Measurements from ENCODE around the gene GARIN5B. TPM values are rescaled to one million over a fixed set of nuclear protein-coding genes. Genes with fewer than 3 reads are reported as not detected.

The GARIN5B gene
- polyA plus RNA-seq, 4 donors: 0.13 to 0.31 (median 0.17) TPM

DNA sequence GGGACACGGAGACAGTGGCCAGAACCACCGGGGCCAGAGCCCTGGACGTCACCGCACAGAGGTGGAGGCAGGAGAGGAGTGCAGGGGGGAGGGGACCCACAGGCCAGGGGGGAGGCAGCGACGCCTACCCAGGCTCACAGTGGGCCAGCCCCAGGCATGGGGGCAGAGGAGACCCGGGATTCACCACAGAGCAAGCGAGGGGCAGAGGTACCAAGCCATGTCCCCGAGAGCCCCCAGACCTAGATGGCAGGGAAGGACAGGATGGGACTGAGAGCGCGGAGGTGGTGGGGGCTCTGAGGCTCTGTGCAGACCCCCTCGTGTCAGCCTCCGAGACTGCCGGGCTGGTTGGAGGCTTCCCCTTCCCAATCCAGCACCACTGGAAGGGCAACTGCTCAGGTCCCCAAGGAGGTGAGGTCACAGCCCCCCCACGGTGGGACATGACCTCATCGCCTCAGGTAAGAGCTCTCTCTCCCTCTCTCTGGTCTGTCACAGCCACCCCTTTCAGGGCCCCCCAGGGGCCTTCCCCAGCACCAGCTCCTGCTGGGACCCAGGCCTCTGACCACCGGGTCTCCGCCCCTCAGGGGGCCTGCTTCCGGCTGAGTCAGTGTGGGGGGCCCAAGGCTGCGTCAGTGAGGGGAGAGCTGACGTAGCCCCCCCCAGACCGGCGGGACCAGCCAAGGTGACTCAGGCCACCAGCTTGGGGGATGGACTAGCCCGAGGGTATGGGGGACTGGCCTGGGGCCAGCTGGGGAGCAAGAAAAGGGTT is 9.4 kb upstream of the GARIN5B start:
- DNase-seq (ENCODE audit: low read depth in 4 of 4, low spot score in 3 of 4): no peak

- no peak for DNase-seq (ENCODE audit: low read depth in 4 of 4, low spot score in 3 of 4)
Measured at GRCh38 chr19:55370305-55370988, 7.4 kb upstream of the GARIN5B start, which contains the start of gene IL11. Gene IL11 (minus strand): TSS chr19:55370463. CDS start chr19:55370310, 153 bp downstream.

- DNase-seq (ENCODE audit: low read depth in 4 of 4, low spot score in 3 of 4): no peak
Measured at GRCh38 chr19:55369653-55370304, 6.7 kb upstream of the GARIN5B start.

DNA sequence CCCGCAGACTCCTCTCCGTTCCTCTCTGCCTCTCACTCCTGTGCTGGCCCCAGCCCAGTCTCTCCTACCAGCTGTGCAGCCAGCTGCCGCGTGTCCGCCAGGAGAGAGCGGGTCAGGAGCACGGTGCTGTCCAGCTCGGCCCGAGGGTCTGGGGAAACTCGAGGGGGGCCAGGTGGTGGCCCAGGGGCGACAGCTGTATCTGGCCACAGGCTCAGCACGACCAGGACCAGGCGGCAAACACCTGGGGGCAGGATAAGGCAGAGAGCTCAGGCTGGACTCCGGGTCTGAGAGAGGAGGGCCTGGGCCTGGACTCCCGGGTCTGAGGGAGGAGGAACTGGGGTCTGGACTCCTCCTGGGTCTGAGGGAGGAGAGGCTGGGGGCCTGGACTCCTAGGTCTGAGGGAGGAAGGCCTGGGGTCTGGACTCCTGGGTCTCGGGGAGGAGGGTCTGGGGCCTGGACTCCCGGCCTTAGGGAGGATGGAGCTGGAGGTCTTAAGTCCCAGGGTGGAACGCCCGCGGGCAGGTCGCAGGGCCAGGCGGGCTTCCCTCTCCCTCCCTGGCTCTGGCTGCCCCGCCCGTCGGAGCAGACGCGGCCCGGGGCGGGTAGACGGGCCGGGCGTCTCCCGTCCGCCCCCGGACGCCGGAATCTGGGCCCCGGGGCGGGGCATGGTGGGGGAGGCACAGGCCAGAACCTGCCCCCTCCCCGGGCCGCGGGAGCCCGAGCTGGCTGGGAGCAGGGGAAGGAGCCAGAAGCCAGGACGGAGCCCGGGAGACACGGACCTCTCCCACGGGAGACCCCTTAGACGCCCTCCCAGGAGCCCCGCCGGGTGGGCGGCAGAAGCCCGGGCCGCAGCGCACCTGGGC is 5.9 kb upstream of the GARIN5B start:
- no peak for DNase-seq (ENCODE audit: low read depth in 4 of 4, low spot score in 3 of 4)

- no peak for DNase-seq (ENCODE audit: low read depth in 4 of 4, low spot score in 3 of 4)
Measured at GRCh38 chr19:55368106-55368505, 5.0 kb upstream of the GARIN5B start.

- no peak for DNase-seq (ENCODE audit: low read depth in 4 of 4, low spot score in 3 of 4)
Measured at GRCh38 chr19:55366790-55367189, 3.7 kb upstream of the GARIN5B start.

DNA sequence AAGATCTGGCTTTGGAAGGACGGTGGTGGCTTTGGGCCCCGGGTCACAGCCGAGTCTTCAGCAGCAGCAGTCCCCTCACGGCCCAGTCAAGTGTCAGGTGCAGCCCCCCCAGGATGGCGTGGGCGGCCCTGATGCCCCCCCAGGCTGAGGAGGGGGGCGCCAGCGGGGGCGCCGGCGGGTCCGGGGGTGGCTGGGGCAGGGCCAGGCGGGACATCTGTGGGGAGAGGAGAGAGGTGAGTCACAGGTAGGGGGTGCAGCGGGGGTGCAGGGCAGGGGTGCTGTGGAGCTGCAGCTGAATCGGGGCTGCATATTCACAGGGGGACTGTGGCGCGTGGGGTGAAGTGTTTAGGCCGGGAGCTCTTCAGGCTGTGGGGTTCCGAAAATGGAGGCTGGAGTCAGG is 2.9 kb upstream of the GARIN5B start:
- no peak for DNase-seq (ENCODE audit: low read depth in 4 of 4, low spot score in 3 of 4)

DNA sequence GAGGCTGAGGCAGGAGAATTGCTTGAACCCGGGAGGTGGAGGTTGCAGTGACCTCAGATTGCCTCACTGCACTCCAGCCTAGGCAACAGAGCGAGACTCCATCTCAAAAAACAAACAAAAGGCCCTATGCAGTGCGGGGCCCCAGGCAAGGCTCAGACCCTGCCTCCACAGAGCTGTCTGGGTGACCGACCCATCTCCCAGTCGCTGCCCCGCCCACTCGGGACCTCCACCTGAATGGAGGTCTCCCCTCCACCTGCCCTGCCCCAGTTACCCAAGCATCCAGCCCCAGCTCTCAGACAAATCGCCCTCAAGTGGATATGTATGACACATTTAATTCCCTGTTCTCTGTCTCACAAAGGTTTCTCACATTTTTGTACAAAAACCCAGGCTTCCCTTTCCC is 2.2 kb upstream of the GARIN5B start:
- no peak for DNase-seq (ENCODE audit: low read depth in 4 of 4, low spot score in 3 of 4)

DNA sequence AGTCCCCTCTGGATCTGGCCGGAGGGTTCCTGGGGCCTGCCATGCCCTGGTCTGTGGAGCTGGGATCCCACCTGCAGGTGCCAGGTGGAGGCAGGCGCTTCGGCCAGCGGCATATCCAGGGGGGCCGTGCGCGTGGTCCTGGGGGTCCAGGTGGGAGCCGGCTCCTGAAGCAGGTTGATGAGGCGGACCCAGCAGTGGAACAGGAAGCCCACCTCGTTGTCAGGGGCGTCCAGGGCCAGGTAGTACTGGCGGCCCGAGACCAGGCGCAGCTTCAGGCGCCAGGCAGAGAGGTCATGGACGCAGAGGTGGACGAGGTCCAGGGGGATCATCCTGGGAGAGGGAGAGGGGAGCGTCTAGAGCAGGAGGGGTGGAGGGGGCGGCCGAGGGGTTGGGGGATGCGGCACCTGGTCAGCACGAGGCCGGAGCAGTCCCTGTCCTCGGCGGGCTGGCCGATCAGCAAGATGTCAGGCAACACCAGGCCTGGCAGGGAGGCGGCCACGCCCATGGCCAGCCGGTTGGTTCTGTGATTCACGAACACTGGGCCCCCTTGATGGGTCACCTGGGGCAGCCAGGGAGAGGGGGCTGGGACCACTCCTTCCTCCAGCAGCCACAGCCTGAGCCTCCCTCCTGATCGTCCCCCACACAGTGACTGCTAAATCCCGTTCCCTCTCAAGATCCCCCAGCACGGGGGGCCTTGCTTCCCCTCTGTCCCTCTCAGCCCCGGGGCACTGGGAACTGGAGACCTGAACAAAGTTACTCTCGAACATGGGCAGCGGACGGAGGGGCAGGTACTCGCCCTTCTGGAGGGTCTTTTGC is 678 bp downstream of the GARIN5B start:
- DNase-seq (ENCODE audit: low read depth in 4 of 4, low spot score in 3 of 4): no peak

- DNase-seq (ENCODE audit: low read depth in 4 of 4, low spot score in 3 of 4): no peak
Measured at GRCh38 chr19:55360902-55361301, 2.2 kb downstream of the GARIN5B start.

DNA sequence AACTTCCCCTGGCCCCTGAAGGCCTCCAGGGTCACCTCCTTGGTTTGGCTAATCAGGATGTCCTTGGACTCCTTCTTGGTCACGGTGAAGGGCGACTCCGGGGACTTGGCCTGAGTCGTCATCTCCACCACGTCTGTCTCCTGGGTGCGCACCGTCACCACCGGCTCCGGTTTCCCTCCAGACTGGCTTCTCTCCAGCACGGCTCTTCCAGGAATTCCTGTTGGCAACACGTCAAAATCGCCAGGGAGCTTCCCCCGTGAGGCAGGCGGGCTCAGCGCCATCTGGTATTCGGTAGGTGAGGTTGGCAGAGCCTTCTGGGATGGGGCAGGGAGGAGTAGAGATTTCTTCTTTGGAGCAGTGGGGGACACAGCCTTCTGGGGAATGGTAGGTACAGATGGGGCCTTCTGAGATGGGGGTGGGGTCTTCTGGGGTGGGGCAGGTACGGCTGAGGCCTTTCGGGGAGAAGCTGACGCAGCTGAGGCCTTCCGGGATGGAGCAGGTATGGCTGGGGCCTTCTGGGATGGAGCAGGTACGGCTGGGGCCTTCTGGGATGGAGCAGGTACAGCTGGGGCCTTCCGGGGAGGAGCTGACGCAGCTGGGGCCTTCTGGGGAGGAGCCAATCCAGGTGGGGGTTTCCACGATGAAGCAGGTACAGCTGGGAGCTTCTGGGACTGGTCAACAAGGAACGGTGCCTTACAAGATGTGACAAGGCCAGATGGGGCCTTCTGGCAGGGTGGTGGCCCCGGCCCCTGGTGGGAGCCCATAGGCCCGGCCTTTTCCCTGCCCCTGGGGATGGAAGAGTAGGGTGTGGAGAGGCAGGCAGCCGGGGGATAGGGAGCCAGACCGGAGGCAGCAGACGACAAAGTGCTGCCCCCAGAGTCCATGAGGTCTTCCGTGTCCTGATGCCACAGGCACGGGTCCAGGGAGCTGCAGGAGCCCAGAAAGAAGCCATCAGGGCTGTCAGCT is 3.8 kb downstream of the GARIN5B start:
- no peak for DNase-seq (ENCODE audit: low read depth in 4 of 4, low spot score in 3 of 4)

GRCh38 chr19:55358493-55358892 is 4.6 kb downstream of the GARIN5B start:
- no peak for DNase-seq (ENCODE audit: low read depth in 4 of 4, low spot score in 3 of 4)

DNA sequence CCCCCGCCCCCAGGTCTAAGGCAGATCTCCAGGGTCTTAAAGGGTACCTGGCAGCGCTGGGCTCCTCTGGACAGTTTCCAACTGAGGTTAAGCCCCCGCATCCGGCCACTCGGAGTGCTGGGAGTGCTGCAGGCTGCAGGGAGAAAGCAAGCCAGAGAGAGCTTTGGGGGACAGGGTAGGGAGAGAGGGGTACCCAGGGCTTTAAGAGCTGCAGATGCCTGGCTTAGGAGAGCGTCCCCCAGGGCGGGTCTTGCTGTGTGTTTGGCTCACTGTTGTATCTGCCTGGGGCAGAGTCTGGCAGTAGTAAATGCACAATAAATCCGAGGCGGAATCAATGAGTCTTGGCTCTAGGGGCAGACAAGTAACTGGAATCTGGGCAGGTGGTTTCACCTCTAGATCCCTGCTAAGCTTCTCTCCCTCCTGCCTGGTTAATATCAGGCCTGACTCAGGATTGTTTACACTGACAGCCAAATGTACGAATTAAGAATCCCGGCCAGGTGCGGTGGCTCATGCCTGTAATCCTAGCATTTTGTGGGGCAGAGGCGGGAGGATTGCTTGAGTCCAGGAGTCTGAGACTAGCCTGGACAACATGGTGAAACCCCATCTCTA is 7.7 kb downstream of the GARIN5B start:
- DNase-seq (ENCODE audit: low read depth in 4 of 4, low spot score in 3 of 4): no peak

- no peak for DNase-seq (ENCODE audit: low read depth in 4 of 4, low spot score in 3 of 4)
Measured at GRCh38 chr19:55354698-55355212, 8.3 kb downstream of the GARIN5B start, which contains the start of gene COX6B2. Gene COX6B2 (minus strand): TSS chr19:55354719. CDS start chr19:55354521, 198 bp downstream.

DNA sequence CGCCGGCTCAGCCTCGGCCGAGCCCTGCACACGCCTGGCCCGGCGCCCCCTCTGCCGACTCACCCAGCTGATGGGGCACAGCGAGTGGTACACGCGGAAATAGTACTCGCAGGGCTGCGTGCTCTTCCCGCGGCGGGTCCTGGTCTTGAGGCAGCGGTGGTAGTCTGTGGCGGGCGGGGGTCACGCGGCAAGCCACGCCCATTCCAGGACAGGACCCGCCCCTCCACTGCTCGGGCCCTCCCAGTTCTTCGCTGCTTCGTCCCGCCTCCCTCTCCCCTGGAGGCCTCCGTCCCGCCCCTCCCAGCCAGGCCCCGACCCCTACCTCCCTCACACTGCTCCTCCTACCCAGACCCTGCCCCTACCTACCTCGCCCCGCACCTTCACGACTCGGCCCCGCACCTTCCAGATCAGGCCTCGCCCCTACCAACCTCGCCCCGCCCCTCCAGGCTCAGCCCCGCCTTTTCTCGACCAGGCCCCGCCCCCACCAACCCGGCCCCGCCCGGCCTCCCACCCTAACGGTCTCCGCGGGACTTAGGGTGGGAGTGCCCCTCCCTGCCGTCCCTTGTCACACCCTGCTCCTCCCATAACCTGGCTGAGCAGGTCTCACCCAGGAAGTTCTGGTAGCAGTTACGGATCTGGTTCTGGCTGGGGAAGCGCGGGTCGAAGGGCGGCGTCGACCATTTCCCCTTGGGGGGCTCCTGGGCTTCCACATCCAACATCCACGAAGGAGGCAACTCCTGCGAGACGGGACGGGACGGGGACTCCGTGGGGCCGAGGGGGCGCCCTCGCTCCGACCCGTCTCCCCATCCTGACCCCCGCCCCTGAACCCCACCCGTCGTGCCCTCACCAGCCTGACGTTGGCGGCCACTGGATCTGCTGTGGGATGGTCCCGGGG is 9.0 kb downstream of the GARIN5B start:
- no peak for DNase-seq (ENCODE audit: low read depth in 4 of 4, low spot score in 3 of 4)

GRCh38 chr19:55353356-55353802 is 9.7 kb downstream of the GARIN5B start:
- DNase-seq (ENCODE audit: low read depth in 4 of 4, low spot score in 3 of 4): no peak
